T-helper 1 cell (primary cell): ENCODE measurements around the gene TFPI.
A peak's percentile ranks its signal among the peaks of the same experiment; 100 is the strongest.

Experiments
- DNase-seq, 5 donors: peaks; one replicate each; pipeline ENCODE4 v3.0.0-alpha.2; 2012 to 2020

The TFPI gene

GRCh38 chr2:187503700-187504099, 50.5 kb downstream of the TFPI start:
- no peak for DNase-seq

- no peak for DNase-seq
Measured at GRCh38 chr2:187502467-187502866, 51.8 kb downstream of the TFPI start.

- no peak for DNase-seq
Measured at GRCh38 chr2:187500585-187501359, 53.5 kb downstream of the TFPI start.

GRCh38 chr2:187499941-187500532, 54.2 kb downstream of the TFPI start:
- peak in 2 of 5 donors; percentile 3 to 11 for DNase-seq

- DNase-seq: no peak
Measured at GRCh38 chr2:187497858-187498463, 56.3 kb downstream of the TFPI start.

- DNase-seq: no peak
Measured at GRCh38 chr2:187497140-187497539, 57.1 kb downstream of the TFPI start.

GRCh38 chr2:187495324-187495723, 58.9 kb downstream of the TFPI start:
- no peak for DNase-seq

- no peak for DNase-seq
Measured at GRCh38 chr2:187493877-187494568, 60.2 kb downstream of the TFPI start.

GRCh38 chr2:187493180-187493579, 61.1 kb downstream of the TFPI start:
- no peak for DNase-seq

- no peak for DNase-seq
Measured at GRCh38 chr2:187486241-187486640, 68.0 kb downstream of the TFPI start.

- no peak for DNase-seq
Measured at GRCh38 chr2:187485523-187485922, 68.7 kb downstream of the TFPI start.

GRCh38 chr2:187483537-187483936, 70.7 kb downstream of the TFPI start:
- no peak for DNase-seq

GRCh38 chr2:187482796-187483195, 71.4 kb downstream of the TFPI start:
- no peak for DNase-seq

GRCh38 chr2:187481543-187481942, 72.7 kb downstream of the TFPI start:
- no peak for DNase-seq

GRCh38 chr2:187478719-187479118, 75.5 kb downstream of the TFPI start:
- no peak for DNase-seq

- no peak for DNase-seq
Measured at GRCh38 chr2:187477051-187477450, 77.2 kb downstream of the TFPI start.

GRCh38 chr2:187475499-187476248, 78.6 kb downstream of the TFPI start:
- DNase-seq: no peak

GRCh38 chr2:187470698-187471097, 83.5 kb downstream of the TFPI start:
- no peak for DNase-seq

- no peak for DNase-seq
Measured at GRCh38 chr2:187469538-187469937, 84.7 kb downstream of the TFPI start.

GRCh38 chr2:187468262-187468661, 86.0 kb downstream of the TFPI start:
- DNase-seq: no peak

- DNase-seq: no peak
Measured at GRCh38 chr2:187466129-187466792, 88.0 kb downstream of the TFPI start.

- DNase-seq: no peak
Measured at GRCh38 chr2:187462839-187463238, 91.4 kb downstream of the TFPI start.
